ENCODE data around the gene CENPA. TPM values are rescaled to one million over a fixed set of nuclear protein-coding genes. Genes with fewer than 3 reads are reported as not detected.
"Not testable (repeated sequence)": the region's sequence is repeated elsewhere in the genome, so short reads cannot be mapped to it uniquely, and the experiment has no call there.

The CENPA gene
- total RNA-seq, 2 experiments from 2014 or later = 53.0 to 55.1 TPM

DNA sequence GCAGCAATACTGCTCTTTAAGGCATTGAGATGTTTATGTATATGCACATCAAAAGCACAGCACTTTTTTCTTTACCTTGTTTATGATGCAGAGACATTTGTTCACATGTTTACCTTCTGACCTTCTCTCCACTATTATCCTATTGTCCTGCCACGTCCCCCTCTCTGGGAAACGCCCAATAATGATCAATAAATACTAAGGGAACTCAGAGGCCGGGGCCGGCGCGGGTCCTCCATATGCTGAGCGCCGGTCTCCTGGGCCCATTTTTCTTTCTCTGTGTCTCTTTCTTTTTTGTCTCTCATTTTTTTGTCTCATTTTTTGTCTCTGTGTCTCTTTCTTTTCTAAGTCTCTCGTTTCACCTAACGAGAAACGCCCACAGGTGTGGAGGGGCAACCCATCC is 35.4 kb upstream of the CENPA start:
- DNase-seq; H3K27me3 Mint-ChIP-seq; H3K36me3 Mint-ChIP-seq (ENCODE audit: low read depth); CTCF ChIA-PET; H3K4me3 Mint-ChIP-seq; H3K27ac Mint-ChIP-seq; H3K4me1 Mint-ChIP-seq; POLR2A ChIA-PET; H3K9me3 Mint-ChIP-seq: not testable (repeated sequence)

DNA sequence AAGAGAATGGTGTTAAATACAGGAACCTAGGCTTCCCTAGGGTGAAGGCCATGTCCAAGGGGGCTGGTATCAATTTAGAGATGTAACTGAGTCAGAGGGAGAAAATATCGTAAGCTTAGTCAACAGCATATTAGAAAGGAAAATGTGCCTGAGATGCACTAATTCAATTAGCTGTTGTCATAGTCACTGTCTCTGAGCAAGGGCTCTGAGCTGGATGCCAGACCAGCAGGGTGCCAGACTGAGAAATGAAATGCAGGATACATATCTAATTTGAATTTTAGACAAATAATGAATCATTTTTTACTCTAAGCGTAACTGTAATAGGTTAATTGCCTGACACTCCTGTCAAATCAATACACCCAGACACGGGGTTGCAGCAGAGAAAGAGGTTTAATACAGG is 33.2 kb upstream of the CENPA start:
- Mint-ChIP-seq H3K9me3 (no peaks in the 10 kb centered on the region), H3K4me3 (no peak overlapping the region), H3K4me1 (peaks cover 5% of the 10 kb centered on the region), H3K27ac (no peak overlapping the region), H3K27me3 (no peaks in the 10 kb centered on the region), H3K36me3 (ENCODE audit: low read depth) (no peaks in the 10 kb centered on the region)
- ChIA-PET CTCF (no interaction called here), POLR2A (no interaction called here)
- no peak for DNase-seq

DNA sequence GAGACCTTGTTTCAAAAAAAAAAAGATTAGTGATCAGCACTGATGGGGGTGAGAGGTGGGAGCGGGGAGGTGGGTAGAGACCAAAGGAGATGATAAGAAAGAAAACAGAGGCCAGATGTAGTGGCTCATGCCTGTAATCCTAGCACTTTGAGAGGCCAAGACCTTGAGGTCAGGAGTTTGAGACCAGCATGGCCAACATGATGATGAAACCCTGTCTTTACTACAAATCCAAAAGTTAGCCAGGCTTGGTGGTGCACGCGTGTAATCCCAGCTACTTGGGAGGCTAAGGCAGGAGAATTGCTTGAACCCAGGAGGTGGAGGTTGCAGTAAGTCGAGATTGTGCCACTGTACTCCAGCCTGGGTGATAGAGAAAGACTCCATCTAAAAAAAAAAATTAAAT is 31.3 kb upstream of the CENPA start:
- POLR2A ChIA-PET = interaction anchor here (0.7 kb wide), 1 partner anchor 901 kb away, joined by 3 read pairs; no protein-coding TSS in a partner anchor
- CTCF ChIA-PET = interaction anchor here (0.7 to 1.7 kb wide), 2 partner anchors 15 to 149 kb away, joined by 3 to 4 read pairs; no protein-coding TSS in a partner anchor
- DNase-seq = no peak
- H3K4me1 Mint-ChIP-seq = peaks cover 13% of the 10 kb centered on the region
- H3K27ac Mint-ChIP-seq = no peak overlapping the region
- no peaks in the 10 kb centered on the region for H3K36me3 Mint-ChIP-seq (ENCODE audit: low read depth)
- H3K27me3 Mint-ChIP-seq = no peaks in the 10 kb centered on the region
- H3K9me3 Mint-ChIP-seq = no peaks in the 10 kb centered on the region
- no peak overlapping the region for H3K4me3 Mint-ChIP-seq

DNA sequence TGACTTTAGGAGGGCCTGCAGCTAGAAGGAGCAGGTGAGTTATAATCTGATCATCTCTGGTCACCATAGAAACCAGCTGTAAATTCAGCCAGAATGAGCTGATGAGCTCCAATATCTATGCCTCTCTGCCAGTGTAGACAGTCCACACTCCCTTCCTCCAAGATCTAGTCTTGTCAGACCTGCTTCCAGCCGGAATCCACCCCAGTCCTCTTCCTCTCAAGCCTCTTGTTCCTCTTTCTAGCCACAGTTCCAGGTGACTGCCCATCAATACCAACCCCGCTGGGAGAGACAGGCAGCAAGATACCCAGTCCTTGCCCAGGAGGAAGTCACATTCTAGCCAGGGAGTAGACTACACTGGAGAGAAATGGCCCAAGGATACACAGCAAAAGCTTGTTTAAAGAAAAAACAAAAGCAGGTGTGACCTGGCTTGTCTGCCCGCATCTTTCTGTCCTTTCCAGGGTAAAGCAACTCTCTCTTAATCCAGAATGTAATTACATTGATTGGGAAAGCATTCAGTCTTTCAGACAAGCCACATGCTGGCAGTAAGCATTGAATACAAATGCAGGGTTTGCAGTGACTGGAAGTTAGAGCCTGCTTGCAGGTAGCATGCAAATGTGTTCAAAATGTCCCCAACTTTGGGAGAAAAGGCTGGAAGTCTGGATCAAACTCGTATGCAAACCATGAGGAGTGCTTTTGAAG is 30.7 kb upstream of the CENPA start:
- CTCF ChIA-PET = interaction anchor here (0.7 to 1.7 kb wide), 2 partner anchors 15 to 150 kb away, joined by 3 to 4 read pairs; no protein-coding TSS in a partner anchor

DNA sequence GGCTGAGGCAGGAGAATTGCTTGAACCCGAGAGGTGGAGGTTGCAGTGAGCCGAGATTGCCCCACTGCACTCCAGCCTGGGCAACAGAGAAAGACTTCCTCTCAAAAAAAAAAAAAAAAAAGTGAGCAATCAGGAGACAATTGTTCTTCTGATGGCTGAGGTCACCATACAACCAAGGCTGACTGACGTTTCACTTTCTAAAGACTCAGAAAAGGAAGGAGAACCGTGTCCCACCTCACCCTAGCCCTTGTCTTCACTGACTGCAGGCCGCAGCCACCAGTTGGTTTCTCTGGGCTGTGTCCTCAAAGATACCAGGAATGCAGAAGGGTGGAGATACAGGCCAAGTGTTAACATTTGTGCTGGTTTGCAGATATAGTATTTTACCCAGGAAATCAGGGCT is 29.5 kb upstream of the CENPA start:
- Mint-ChIP-seq H3K27me3 (peaks cover 2% of the 10 kb centered on the region), H3K9me3 (no peaks in the 10 kb centered on the region), H3K36me3 (ENCODE audit: low read depth) (no peaks in the 10 kb centered on the region), H3K4me1 (peaks cover 13% of the 10 kb centered on the region), H3K4me3 (no peak overlapping the region), H3K27ac (peak overlapping the region; percentile 31)
- POLR2A ChIA-PET = no interaction called here
- CTCF ChIA-PET = interaction anchor here (0.7 to 1.7 kb wide), 3 partner anchors 15 to 151 kb away, joined by 3 to 4 read pairs (median 3); no protein-coding TSS in a partner anchor
- DNase-seq = no peak

More for the DNA sequence above, 30.7 kb upstream of the CENPA start:
- Mint-ChIP-seq H3K9me3 (no peaks in the 10 kb centered on the region), H3K27me3 (no peaks in the 10 kb centered on the region), H3K36me3 (ENCODE audit: low read depth) (no peaks in the 10 kb centered on the region), H3K4me1 (peaks cover 13% of the 10 kb centered on the region), H3K4me3 (no peak overlapping the region), H3K27ac (no peak overlapping the region)
- no peak for DNase-seq
- POLR2A ChIA-PET = interaction anchor here (0.7 kb wide), 1 partner anchor 901 kb away, joined by 3 read pairs; no protein-coding TSS in a partner anchor

DNA sequence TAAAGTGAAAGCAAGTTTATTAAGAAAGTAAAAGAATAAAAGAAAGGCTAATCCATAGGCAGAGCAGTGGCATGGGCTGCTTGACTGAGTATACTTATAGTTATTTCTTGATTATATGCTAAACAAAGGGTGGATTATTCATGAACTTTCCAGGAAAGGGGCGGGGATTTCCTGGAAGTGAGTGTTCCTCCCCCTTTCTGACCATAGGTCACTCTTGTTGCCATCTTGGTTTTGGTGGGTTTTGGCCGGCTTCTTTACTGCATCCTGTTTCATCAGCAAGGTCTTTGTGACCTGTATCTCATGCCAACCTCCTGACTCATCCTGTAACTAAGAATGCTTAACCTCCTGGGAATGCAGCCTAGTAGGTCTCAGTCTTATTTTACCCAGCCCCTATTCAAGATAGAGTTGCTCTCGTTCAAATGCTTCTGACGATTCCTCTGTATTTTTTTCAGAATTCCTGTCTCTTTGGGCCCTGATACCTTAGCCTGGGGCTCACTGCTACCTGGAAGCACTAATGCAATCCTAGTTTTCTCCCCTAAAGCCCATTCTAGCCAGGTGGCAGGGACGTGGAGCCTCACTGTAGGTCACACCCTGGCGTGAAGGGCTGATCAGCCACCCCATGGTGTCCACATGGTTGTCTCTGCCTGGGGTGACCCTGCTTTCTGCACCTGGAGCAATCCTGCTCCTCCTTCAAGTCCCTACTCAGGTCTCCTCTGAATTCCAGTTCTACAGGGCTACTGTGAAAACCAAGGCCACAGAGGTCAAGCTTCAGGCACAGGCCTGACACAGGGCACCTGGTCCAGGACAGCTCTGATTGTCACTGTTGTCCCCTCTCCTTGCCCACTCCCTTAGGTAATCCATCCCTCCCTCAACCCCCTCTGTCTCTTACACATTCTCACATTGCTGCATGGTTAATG is 27.7 kb upstream of the CENPA start:
- no peak for DNase-seq
- no peaks in the 10 kb centered on the region for H3K36me3 Mint-ChIP-seq (ENCODE audit: low read depth)
- peaks cover 2% of the 10 kb centered on the region for H3K27me3 Mint-ChIP-seq
- no peaks in the 10 kb centered on the region for H3K9me3 Mint-ChIP-seq
- ChIA-PET POLR2A (no interaction called here), CTCF (interaction anchor here (1.2 kb wide), 2 partner anchors 11 to 17 kb away, joined by 3 to 4 read pairs; no protein-coding TSS in a partner anchor)
- H3K27ac Mint-ChIP-seq = no peak overlapping the region
- H3K4me1 Mint-ChIP-seq = peaks cover 13% of the 10 kb centered on the region
- H3K4me3 Mint-ChIP-seq = no peak overlapping the region

DNA sequence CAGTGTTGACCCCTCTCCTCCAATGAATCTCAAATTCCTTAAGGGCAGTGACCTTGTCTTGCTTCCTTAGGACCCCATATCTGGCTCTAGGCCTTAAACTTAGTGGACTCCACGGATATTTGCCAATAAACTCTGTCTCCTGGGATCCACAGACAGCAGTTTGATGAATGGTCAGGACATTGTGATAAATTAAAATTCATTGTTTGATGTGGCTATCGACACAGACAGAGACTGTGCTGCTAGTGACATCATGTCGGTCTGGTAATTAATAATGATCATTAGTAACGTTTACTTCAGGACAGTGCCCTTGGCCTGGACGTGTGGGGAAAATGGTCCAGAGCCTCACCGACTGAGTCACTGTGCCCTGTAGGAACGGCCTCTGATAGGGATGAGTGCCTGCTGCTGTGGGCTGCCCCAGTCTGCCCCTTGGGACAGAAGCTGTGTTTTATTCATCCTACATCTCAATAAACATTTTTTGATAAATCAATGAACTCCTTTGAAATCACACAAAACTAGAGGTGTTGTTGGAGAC is 27.0 kb upstream of the CENPA start:
- peaks cover 2% of the 10 kb centered on the region for H3K27me3 Mint-ChIP-seq
- H3K4me3 Mint-ChIP-seq = no peak overlapping the region
- no peak overlapping the region for H3K27ac Mint-ChIP-seq
- ChIA-PET POLR2A (no interaction called here), CTCF (interaction anchor here (0.5 kb wide), 1 partner anchor 20 kb away, joined by 4 read pairs; no protein-coding TSS in a partner anchor)
- DNase-seq = no peak
- H3K36me3 Mint-ChIP-seq (ENCODE audit: low read depth) = no peaks in the 10 kb centered on the region
- H3K4me1 Mint-ChIP-seq = peaks cover 15% of the 10 kb centered on the region
- no peaks in the 10 kb centered on the region for H3K9me3 Mint-ChIP-seq

DNA sequence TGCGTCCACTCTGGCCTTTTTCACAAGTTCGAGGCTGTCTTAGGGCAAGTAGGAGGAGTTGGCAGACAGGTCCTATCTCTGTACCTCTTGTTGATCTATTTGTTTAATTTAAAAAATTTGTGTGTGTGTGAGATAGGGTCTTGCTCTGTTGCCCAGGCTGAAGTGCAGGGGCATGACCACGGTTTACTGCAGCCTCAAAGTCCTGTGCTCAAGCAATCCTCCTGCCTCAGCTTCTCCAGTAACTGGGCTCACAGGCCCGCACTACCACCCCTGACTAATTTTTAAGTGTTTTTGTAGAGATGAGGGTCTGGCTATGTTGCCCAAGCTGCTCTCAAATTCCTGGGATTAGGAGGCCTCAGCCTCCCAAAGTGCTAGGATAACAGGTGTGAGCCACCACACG is 26.0 kb upstream of the CENPA start:
- Mint-ChIP-seq H3K9me3 (no peaks in the 10 kb centered on the region), H3K27me3 (peaks cover 2% of the 10 kb centered on the region), H3K27ac (no peak overlapping the region), H3K36me3 (ENCODE audit: low read depth) (peaks cover under 1% of the 10 kb centered on the region), H3K4me1 (peaks cover 20% of the 10 kb centered on the region), H3K4me3 (no peak overlapping the region)
- POLR2A ChIA-PET = no interaction called here
- DNase-seq = no peak
- CTCF ChIA-PET = interaction anchor here (0.7 kb wide), 1 partner anchor 290 kb away, joined by 3 read pairs; no protein-coding TSS in a partner anchor

DNA sequence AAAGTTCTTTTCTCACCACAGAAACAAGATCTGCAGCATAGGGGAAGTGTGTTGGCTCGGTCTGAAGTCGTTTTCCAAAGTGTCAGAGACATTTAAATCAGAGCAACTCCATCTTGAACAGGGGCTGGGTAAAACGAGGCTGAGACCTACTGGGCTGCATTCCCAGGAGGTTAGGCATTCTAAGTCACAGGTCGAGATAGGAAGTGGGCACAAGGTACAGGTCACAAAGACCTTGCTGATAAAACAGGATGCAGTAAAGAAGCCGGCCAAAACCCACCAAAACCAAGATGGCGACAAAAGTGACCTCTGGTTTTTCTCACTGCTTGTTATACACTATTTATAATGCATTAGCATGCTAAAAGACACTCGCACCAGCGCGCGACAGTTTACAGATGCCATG is 24.9 kb upstream of the CENPA start:
- H3K27me3 Mint-ChIP-seq; H3K9me3 Mint-ChIP-seq; DNase-seq; H3K27ac Mint-ChIP-seq; H3K4me3 Mint-ChIP-seq; H3K36me3 Mint-ChIP-seq (ENCODE audit: low read depth); POLR2A ChIA-PET: not testable (repeated sequence)
- H3K4me1 Mint-ChIP-seq = peaks cover 32% of the 10 kb centered on the region
- CTCF ChIA-PET = interaction anchor here (0.6 to 0.9 kb wide), 2 partner anchors 16 to 323 kb away, joined by 3 to 4 read pairs; no protein-coding TSS in a partner anchor

DNA sequence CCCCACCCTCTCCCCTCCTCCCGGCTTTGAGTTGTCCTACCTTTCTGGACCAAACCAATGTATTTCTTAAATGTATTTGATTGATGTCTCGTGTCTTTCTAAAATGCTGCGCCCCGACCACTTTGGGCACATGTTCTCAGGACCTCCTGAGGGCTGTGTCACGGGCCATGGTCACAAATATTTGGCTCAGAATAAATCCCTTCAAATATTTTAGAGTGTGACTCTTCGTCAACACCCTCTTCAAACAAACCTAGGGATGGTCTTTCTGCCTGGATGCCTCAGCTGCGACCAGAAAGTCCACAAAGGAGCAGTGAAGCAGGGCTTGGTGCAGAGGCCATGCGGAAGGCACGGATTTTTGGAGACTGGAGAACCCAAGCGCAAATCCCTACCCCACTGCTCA is 22.8 kb upstream of the CENPA start:
- Mint-ChIP-seq H3K4me3 (peak overlapping the region; percentile 93), H3K9me3 (no peaks in the 10 kb centered on the region), H3K36me3 (ENCODE audit: low read depth) (peaks cover 5% of the 10 kb centered on the region), H3K27ac (peak overlapping the region; percentile 91), H3K4me1 (peaks cover 39% of the 10 kb centered on the region), H3K27me3 (peaks cover 2% of the 10 kb centered on the region)
- POLR2A ChIA-PET = no interaction called here
- no peak for DNase-seq
- CTCF ChIA-PET = interaction anchor here (0.5 to 0.8 kb wide), 3 partner anchors 9 to 497 kb away, joined by 3 to 4 read pairs (median 3); no protein-coding TSS in a partner anchor

DNA sequence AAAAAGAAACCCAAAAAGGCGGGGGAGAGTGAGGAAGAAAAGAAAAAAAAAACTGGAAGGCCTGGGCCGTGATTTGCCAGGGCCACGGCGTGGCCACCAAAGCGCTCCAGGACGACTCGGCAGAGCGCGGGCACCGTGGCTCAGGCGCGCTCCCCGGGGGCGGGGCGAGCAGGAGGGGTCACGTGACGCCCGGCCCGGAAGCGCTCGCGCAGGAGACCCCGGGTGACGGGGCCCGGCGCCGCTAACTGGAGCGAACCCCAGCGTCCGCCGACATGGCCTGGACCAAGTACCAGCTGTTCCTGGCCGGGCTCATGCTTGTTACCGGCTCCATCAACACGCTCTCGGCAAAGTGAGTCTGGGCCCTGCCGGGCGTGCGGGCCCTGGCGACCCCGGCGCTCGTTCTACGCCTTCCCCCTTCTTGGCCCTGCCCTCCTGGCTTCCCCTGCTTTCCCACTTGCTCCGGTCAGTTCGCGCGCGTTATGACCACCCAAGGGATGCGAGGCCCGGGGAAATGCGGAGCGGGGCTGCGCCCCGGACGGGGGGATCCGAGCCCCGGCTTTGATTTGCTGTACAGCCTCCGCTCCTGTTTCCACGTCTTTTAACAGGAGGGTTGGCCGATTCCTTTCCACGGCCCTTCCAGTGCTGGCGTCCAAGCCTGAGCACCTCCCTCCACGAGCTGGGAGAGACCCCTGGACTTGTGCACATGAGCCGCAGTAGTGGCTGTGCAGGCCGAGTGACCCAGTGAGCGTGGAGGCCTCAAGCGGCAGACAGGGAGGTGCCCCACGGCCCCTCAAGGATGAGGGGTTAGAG is 21.6 kb upstream of the CENPA start, which contains the start of gene SLC35F6:
SLC35F6 (plus strand) TSS at position 207 of the 810 bp plus-strand sequence; CDS start at position 273, 66 bp downstream.
- peak within 1 kb of the TSS; percentile 91 for H3K27ac Mint-ChIP-seq
- POLR2A ChIA-PET = no interaction called here
- CTCF ChIA-PET = interaction anchor here (1.3 kb wide), 1 partner anchor 10 kb away, joined by 9 read pairs; no protein-coding TSS in a partner anchor
- no peaks in the 10 kb centered on the region for H3K9me3 Mint-ChIP-seq
- H3K27me3 Mint-ChIP-seq = peaks cover 2% of the 10 kb centered on the region
- peaks cover 44% of the 10 kb centered on the region for H3K4me1 Mint-ChIP-seq
- H3K4me3 Mint-ChIP-seq = peak within 1 kb of the TSS; percentile 93
- DNase-seq = peak; percentile 81
- peaks cover 8% of the 10 kb centered on the region for H3K36me3 Mint-ChIP-seq (ENCODE audit: low read depth)

DNA sequence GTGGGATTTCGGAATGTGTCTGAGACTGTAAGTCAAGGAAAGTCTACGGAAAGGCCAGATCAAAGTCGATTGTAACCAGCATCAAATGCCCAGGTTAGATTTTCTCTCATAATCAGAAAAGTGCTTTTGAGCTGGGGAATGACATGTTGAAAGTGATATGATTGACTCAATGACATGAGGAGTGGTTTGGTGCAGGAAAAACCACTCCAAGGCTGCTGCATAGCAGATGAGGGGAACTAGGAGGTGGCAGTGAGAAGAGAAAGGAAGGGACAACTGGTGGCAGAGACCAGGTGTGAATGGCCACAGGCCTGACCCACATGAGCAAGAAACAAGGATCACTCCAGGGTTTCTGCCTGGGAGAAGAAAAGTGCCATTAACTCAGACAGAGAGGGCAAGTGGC is 20.9 kb upstream of the CENPA start:
- ChIA-PET CTCF (interaction anchor here (1.3 to 1.6 kb wide), 2 partner anchors 9 to 18 kb away, joined by 3 to 9 read pairs; no protein-coding TSS in a partner anchor), POLR2A (no interaction called here)
- H3K36me3 Mint-ChIP-seq (ENCODE audit: low read depth) = peaks cover 8% of the 10 kb centered on the region
- H3K4me3 Mint-ChIP-seq = peak overlapping the region; percentile 93
- peaks cover 2% of the 10 kb centered on the region for H3K27me3 Mint-ChIP-seq
- peaks cover 48% of the 10 kb centered on the region for H3K4me1 Mint-ChIP-seq
- no peak for DNase-seq
- H3K27ac Mint-ChIP-seq = peak overlapping the region; percentile 91
- no peaks in the 10 kb centered on the region for H3K9me3 Mint-ChIP-seq

Data from activated CD4-positive, alpha-beta T cell treated with anti-CD3 and anti-CD28 coated beads, Interleukin-2, amount 10 ng/mL, durations not matched to agents 7 days and 5 days (primary cell).